Smooth muscle cell (in vitro differentiated cells): Measurements from ENCODE around the gene HEBP1. TPM values are rescaled to one million over a fixed set of nuclear protein-coding genes. Genes with fewer than 3 reads are reported as not detected.

Experiments used
- DNase-seq: peaks from one replicate; lab custom pipeline; 2025; ENCODE audit not compliant: unreplicated experiment; lab: John Stamatoyannopoulos, UW
- H2AFZ ChIP-seq: fragments of 200-600 bp; sonication (generic); 2 replicates; pipeline ENCODE4 v1.6.0; 2016; ENCODE audit warnings: antibody characterized with exemption, low read depth, mild to moderate bottlenecking
- H3F3A ChIP-seq: fragments of 200-600 bp; sonication (generic); 2 replicates; pipeline ENCODE4 v1.6.0; 2017; ENCODE audit warnings: antibody characterized with exemption, low read depth
- H3K27ac ChIP-seq: fragments of 200-600 bp; sonication (generic); 2 replicates; pipeline ENCODE4 v1.5.1; 2016; ENCODE audit warnings: low read depth, mild to moderate bottlenecking
- H3K27me3 ChIP-seq: fragments of 200-600 bp; sonication (generic); 2 replicates; pipeline ENCODE4 v1.6.1; 2016; ENCODE audit warnings: low read depth, mild to moderate bottlenecking
- H3K36me3 ChIP-seq: fragments of 200-600 bp; sonication (generic); 2 replicates; pipeline ENCODE4 v1.5.1; 2016; ENCODE audit warnings: low read depth
- H3K4me1 ChIP-seq: fragments of 200-600 bp; sonication (generic); 2 replicates; pipeline ENCODE4 v1.5.1; 2016; ENCODE audit warnings: low read depth
- H3K4me2 ChIP-seq: fragments of 200-600 bp; sonication (generic); 2 replicates; pipeline ENCODE4 v1.6.0; 2016; ENCODE audit warnings: mild to moderate bottlenecking
- H3K4me3 ChIP-seq: fragments of 200-600 bp; sonication (generic); 2 replicates; pipeline ENCODE4 v1.5.1; 2016; ENCODE audit warnings: mild to moderate bottlenecking
- H3K79me2 ChIP-seq: fragments of 200-600 bp; sonication (generic); 2 replicates; pipeline ENCODE4 v1.6.0; 2016; ENCODE audit warnings: low read depth, mild to moderate bottlenecking
- H3K9ac ChIP-seq: fragments of 200-600 bp; sonication (generic); 2 replicates; pipeline ENCODE4 v1.6.0; 2016; ENCODE audit warnings: low read depth
- H3K9me3 ChIP-seq: fragments of 200-600 bp; sonication (generic); replicated peaks from 2 replicates; pipeline ENCODE4 v1.5.1; 2016; ENCODE audit warnings: low read depth
- H4K20me1 ChIP-seq: fragments of 200-600 bp; sonication (generic); 2 replicates; pipeline ENCODE4 v1.6.0; 2016; ENCODE audit warnings: low read depth
- CTCF ChIP-seq: fragments of 200-600 bp; sonication (generic); IDR thresholded peaks from 2 replicates; pipeline ENCODE4 v1.5.1; 2017; ENCODE audit warnings: borderline replicate concordance, mild to moderate bottlenecking, antibody characterized with exemption; ENCODE audit not compliant: insufficient read depth, poor library complexity, severe bottlenecking
- WGBS: methylation state at CpG from one replicate; pipeline ENCODE4 v1.1.7; 2016; ENCODE audit warnings: low lambda C conversion rate; 5-methylcytosine and 5-hydroxymethylcytosine counted together
- polyA plus RNA-seq: library from polyadenylated mRNA; unstranded; fragments of >200 nt; fragmentation: Nextera tagmentation; extraction: Ambion mirVana; gene quantifications from 2 replicates; pipeline ENCODE4 v1.2.1, GENCODE V29; 2016
- total RNA-seq: library from RNA; depleted of rRNA; stranded (reverse); fragments of >200 nt; gene quantifications from 2 replicates; pipeline ENCODE4 v1.2.3, GENCODE V29; 2014

HEBP1 gene
- total and polyA plus RNA-seq, 2 experiments from 2014 or later = 16.1 to 55.8 TPM

- 88% methylated on average over 7 of the region's 7 CpGs for WGBS
- H3F3A ChIP-seq = no peaks in the 10 kb centered on the region
- no peak for DNase-seq
- peaks cover 5% of the 10 kb centered on the region for H3K4me1 ChIP-seq
- H4K20me1 ChIP-seq = no peaks in the 10 kb centered on the region
- no peak overlapping the region for H3K4me3 ChIP-seq
- no peak overlapping the region for H3K9ac ChIP-seq
- no peak overlapping the region for H2AFZ ChIP-seq
- H3K9me3 ChIP-seq = no peaks in the 10 kb centered on the region
- H3K79me2 ChIP-seq = no peaks in the 10 kb centered on the region
- H3K36me3 ChIP-seq = no peaks in the 10 kb centered on the region
- no peak overlapping the region for H3K27ac ChIP-seq
- no peaks in the 10 kb centered on the region for H3K27me3 ChIP-seq
- H3K4me2 ChIP-seq = no peak overlapping the region
- no peak for TF ChIP-seq CTCF
Measured at GRCh38 chr12:13007496-13008233, 7.6 kb upstream of the HEBP1 start.

DNA sequence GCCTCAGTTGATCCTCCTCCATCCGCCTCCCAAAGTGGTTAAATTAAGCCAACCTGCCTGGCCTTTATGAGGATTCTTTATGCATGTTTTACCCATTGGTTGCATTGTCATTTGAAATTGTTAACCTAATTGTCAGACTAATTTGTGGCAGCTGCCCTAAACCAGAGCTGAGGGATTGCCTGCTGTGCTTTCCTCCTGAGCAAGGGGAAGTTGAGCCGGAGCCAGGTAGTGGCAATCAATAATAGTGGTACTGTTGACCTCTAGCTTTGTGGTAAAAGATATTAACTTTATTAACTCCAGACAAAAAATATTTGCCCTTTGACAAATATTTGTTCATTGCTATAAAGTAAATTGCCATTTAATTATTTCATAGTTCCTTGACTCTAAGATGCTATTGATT is 5.6 kb upstream of the HEBP1 start:
- Histone ChIP-seq H3K27ac (no peak overlapping the region), H3K27me3 (no peaks in the 10 kb centered on the region), H2AFZ (no peak overlapping the region), H4K20me1 (no peaks in the 10 kb centered on the region), H3K79me2 (no peaks in the 10 kb centered on the region), H3K4me2 (no peak overlapping the region), H3K4me1 (peaks cover 5% of the 10 kb centered on the region), H3K9ac (no peak overlapping the region), H3K36me3 (no peaks in the 10 kb centered on the region), H3K4me3 (no peak overlapping the region), H3K9me3 (no peaks in the 10 kb centered on the region), H3F3A (no peaks in the 10 kb centered on the region)
- no peak for TF ChIP-seq CTCF
- WGBS = 83% methylated on average over 2 of the region's 2 CpGs
- DNase-seq = no peak

- DNase-seq = no peak
- Histone ChIP-seq H3K79me2 (peaks cover under 1% of the 10 kb centered on the region), H4K20me1 (no peaks in the 10 kb centered on the region), H3K36me3 (no peaks in the 10 kb centered on the region), H2AFZ (no peak overlapping the region), H3K4me1 (peaks cover 5% of the 10 kb centered on the region), H3K4me3 (no peak overlapping the region), H3K4me2 (no peak overlapping the region), H3K27ac (no peak overlapping the region), H3K27me3 (no peaks in the 10 kb centered on the region), H3K9me3 (no peaks in the 10 kb centered on the region), H3K9ac (no peak overlapping the region), H3F3A (no peaks in the 10 kb centered on the region)
- TF ChIP-seq CTCF = no peak
- 69% methylated on average over 3 of the region's 3 CpGs for WGBS
Measured at GRCh38 chr12:13004986-13005385, 4.9 kb upstream of the HEBP1 start.

DNA sequence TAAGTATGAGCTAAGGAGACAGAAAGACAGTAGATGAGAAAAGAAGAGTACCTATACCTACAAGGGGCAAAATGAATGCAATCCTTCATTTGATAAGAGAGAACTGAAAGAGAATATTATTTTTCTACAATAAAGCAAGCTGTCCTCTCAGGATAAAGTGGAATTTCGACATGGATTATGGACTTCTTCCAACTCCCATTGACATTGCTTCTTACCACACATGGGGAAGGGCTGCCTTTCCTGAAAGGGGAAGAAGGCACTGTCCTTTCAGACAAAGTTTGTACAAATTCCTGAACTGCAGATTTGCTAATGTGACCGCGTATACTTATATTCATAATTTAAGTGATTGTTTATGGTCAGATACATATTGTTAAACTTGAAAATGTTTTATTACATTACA is 4.3 kb upstream of the HEBP1 start:
- no peaks in the 10 kb centered on the region for H3F3A ChIP-seq
- H3K4me2 ChIP-seq = no peak overlapping the region
- no peaks in the 10 kb centered on the region for H3K27me3 ChIP-seq
- no peak overlapping the region for H3K4me3 ChIP-seq
- TF ChIP-seq CTCF = no peak
- H4K20me1 ChIP-seq = no peaks in the 10 kb centered on the region
- no peaks in the 10 kb centered on the region for H3K36me3 ChIP-seq
- no peak for DNase-seq
- no peak overlapping the region for H3K9ac ChIP-seq
- 95% methylated on average over 3 of the region's 3 CpGs for WGBS
- H3K9me3 ChIP-seq = no peaks in the 10 kb centered on the region
- no peak overlapping the region for H2AFZ ChIP-seq
- no peak overlapping the region for H3K27ac ChIP-seq
- H3K4me1 ChIP-seq = peaks cover 7% of the 10 kb centered on the region
- peaks cover 6% of the 10 kb centered on the region for H3K79me2 ChIP-seq
